Muscle of arm (tissue), 14 donors: ENCODE data around the gene ADAMTS20. TPM values are rescaled to one million over a fixed set of nuclear protein-coding genes. Genes with fewer than 3 reads are reported as not detected.
"Not testable (repeated sequence)": the region's sequence is repeated elsewhere in the genome, so short reads cannot be mapped to it uniquely, and the experiment has no call there.

Experiments
- DNase-seq: peaks from one replicate; pipeline ENCODE4 v3.0.0-alpha.2; 2013
- long read RNA-seq, 11 donors: transcript quantifications; one replicate each; lab custom pipeline, GENCODE V29; 2026
- polyA plus RNA-seq, 12 donors: library from polyadenylated mRNA; unstranded; fragments of 120-200 nt; gene quantifications; one replicate each; pipeline ENCODE4 v1.2.1, GENCODE V29; 2013; ENCODE audit not compliant: insufficient read length in 12 of 12

Gene ADAMTS20
- under 1 TPM in 10 of 12 donors, not detected in 2; 0.05 to 0.34 (median 0.15) TPM for polyA plus RNA-seq
- long read RNA-seq, donor 1: 0 reads
- long read RNA-seq, donor 2: 0 reads
- long read RNA-seq, donor 3: 0 reads
- long read RNA-seq, donor 4: 0 reads
- long read RNA-seq, donor 5: 0 reads
- long read RNA-seq, donor 6: 0 reads
- long read RNA-seq, donor 7: 0 reads
- long read RNA-seq, donor 8: 0 reads
- long read RNA-seq, donor 9: 0 reads
- long read RNA-seq, donor 10: 0 reads
- long read RNA-seq, donor 11: 0 reads

- peak; percentile 17 for DNase-seq
Observed at GRCh38 chr12:43551971-43552559, at the start of gene ADAMTS20. Gene ADAMTS20, minus strand, starts transcription at chr12:43552203. Its CDS starts 282 bp downstream, at chr12:43551921.

- DNase-seq: no peak
Observed at GRCh38 chr12:43599708-43600107, 47.7 kb upstream of the ADAMTS20 start.

DNA sequence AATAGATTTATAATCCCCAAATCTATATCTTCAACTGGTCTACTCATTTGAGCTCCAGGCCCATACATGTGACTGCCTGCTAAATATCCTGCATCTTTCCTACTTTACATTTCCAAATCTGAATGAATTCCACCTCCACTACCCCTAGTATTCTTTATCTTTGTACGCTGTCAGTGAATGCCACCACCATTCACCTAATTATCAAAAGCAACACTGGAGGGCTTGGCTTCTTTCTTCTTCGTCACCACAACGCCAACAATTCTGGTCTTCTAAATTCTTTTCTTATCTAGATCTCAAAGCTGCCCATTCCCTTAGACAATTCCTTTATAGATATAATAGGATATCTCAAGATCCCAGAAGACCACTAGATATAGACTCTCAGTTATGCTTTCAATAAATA, 47.1 kb upstream of the ADAMTS20 start:
- no peak for DNase-seq

DNA sequence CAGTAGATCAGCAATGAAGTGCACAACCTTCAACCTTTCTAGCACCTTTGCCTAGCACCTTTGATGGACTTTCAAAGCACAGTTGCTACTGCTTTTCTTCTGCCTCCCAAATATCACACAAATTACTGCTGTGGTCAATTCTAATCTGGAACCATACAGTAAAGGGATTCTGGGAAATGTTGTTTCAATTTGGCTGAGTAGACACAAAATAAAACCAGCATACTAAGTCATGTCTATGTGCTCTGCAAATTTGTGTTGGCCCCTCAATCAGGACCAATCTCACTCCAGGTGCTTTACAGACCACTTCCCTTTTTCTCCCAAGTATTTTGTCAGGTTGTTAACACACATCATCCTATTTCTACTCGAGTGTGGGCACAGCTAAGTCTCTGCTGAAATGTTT, 38.3 kb upstream of the ADAMTS20 start:
- DNase-seq: no peak

- no peak for DNase-seq
Observed at GRCh38 chr12:43586646-43587245, 34.7 kb upstream of the ADAMTS20 start.

- no peak for DNase-seq
Observed at GRCh38 chr12:43585676-43586075, 33.7 kb upstream of the ADAMTS20 start.

DNA sequence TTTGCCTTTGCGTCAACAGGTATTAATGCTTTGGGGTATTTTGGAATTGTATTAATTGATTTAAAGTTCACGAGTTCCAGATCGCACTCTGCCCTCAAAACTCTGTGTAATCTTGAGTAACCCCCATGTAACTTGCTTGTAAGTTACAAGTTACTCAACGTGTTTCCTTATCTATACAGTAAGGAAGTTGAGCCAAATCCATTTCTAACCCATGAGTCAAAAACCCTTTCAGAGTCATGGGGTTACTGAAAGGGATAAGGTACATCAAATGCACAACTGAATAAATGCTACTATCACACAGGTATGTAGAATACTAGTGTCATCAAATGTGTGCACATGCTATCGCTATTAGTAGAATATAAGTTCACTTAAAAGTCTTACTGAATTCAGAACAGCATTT, 28.6 kb upstream of the ADAMTS20 start:
- no peak for DNase-seq

DNA sequence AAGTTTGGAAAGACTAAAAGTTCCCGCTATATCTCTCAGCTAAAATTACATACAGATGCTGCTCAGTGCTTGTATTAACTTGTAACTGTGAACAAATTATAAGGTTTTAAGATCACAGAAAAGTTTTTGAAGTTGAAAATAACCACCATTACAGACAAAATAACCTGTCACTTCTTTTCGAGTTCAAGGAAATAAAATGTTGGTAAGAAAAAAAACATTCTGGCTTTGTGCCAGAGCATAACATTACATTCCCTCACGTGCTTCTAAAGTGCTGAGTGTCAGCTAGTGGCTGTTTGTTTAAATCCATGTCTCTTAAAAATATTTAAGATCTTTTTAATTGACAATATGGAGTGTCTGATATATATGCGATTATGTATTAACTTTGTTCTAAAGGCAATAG, 27.2 kb upstream of the ADAMTS20 start:
- no peak for DNase-seq

DNA sequence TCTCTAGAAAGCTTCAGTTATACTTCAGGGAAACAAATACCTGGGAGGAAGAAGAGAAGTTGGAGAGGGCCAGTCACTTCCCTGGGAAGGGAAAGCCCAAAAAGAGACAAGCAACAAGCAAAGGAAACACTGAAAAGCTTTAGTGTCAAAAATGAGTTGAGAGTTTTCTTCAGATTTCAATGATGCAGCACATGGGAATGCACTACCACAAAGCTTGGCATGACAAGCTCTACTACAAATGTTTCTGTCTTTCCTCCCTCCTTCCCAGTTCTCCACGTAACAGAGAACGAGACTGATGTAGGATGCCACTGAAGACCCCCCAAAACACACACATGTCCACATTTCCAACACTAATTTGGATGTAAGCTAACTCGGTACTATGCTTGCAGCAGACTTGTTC, 26.8 kb upstream of the ADAMTS20 start:
- no peak for DNase-seq

DNA sequence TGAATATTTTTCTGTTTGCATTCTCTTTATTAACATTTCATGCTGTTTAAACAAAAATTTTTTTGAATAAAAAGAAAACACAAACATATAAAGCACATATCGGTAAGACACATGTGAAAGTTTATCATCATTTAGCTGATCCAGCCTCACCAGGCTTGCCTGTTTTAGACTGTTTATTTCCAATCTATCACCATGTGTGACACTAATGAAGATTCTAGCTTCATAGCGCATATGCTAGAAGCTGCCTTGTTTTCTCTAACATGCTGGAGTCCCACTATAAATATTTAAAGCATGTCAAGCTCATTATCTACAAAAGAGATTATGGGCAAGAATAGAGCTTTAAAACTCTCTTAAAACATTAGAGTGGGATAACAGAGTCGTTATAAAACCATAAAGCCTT, 25.4 kb upstream of the ADAMTS20 start:
- no peak for DNase-seq

- no peak for DNase-seq
Observed at GRCh38 chr12:43576162-43576561, 24.2 kb upstream of the ADAMTS20 start.

DNA sequence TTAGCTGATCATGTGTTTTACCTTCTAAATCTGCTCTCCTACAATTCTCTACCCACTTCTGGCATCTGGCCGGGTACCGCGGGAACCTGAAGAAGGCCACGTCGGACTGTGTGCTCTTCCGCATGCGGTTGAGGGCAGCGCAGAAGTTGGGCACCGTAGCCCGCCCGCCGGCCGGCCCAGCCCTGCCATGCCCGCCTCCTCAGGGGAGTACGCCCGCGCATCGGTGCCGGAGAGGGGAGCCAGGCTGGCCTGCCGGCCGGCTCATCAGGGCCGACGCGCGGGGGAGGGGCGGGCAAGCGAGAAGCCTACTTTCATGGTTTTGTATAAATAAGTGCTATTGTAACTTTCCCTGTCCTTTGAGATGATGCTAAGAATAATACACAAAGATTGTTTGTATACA, 19.9 kb upstream of the ADAMTS20 start:
- no peak for DNase-seq

DNA sequence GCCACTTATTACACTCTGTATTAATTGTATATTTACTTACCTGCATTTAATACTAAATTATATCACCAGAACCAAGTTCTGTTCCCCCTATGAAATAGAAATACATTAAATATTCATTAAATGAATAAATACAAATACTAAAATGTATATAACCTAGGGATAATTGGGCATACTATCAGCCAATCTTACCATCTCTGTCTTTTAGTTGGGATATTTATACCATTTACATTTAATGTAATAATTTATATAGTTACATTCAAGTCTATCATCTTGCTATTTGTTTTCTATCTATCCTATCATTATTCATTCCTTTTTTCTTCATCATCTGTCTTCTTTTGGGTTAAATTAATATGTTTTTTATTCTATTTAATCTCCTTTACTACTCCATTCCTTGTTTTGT, 4.1 kb upstream of the ADAMTS20 start:
- no peak for DNase-seq

DNA sequence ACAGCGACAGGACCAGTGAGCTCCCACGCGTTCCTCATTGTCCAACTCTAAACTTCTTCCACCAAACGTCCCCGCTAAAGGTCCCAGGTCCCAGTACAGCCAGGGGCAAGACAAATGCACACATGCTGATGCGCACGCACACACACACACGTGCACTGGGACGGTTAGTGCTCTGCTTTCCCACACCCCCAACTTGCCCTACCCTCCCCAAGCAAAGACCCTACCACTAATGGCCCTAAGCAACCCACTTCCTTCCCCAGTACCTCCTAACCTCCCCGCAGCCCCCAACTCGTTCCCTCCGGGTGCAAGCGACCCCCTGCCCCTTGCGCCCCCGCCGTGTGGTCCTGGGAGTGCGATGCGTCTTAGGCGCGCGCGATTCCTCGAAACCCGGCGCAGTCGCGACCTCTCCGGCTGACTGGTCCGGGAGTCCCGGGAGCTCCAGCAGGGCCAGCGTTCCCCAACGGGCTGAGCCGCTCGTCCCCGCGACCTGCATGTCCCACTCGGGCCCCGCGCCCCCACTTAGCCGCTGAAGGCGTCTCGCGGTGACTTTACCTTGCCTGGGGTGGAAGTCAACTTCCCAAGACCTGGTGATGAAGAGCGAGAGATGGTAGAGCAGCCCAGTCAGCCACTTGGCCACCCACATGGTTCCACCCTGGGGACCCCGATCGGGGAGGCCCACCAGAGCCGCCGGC, 578 bp downstream of the ADAMTS20 start:
- no peak for DNase-seq

DNA sequence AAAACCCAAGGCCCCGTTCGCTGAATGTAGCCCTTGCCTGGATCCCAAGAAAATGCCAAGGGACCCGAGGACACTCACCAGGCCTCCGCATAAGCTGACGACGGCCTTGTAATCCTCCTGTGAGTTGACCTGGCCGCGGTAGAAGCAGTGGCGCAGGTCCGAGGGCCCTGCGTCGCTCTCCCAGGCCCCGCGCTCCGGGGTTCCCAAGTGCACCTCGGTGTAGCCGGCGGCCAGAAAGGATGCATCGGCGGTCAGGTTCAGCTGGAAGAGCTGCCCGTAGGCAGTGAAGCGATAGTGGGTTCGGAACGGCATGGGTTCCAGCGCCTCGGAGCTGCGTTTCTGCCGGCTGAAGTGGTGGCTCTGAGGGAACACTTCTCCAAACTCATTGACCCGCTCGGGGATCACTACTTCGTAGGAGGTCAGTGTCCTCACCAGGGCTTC, 1.2 kb downstream of the ADAMTS20 start:
- DNase-seq: no peak

- no peak for DNase-seq
Observed at GRCh38 chr12:43544703-43545102, 7.3 kb downstream of the ADAMTS20 start.

DNA sequence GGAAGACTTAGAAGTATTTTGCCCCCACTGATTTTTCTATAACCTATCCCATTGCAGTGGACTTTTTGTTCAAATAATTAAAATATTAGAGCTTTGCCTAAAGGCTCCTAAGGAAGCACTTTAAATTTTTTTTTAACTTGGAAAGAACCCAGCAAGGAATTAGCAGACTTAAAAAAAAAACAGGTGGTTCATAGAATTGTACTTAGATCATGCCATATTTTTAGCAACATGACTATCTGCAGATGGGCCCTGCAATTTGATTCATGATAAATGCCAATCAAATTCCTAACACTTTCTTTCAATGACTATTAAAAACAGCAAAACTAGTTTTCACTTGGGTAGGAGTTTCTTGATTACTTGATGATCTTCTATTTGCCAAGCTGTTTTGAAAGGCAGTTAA, 11.5 kb downstream of the ADAMTS20 start:
- DNase-seq: no peak

DNA sequence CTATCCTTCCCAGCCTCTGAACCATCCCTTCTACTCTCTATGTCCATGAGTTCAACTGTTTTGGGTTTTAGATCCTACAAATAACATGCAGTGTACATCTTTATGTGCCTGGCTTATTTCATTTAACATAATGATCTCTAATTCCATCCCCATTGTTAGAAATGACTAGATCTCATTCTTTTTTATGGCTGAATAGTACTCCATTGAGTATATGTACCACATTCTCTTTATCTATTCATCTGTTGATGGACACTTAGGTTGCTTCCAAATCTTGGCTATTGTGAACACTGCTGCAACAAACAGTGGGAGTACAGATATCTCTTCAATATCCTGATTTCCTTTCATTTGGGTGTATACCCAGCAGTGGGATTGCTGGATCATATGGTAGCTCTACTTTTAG, 14.3 kb downstream of the ADAMTS20 start:
- DNase-seq: not testable (repeated sequence)

DNA sequence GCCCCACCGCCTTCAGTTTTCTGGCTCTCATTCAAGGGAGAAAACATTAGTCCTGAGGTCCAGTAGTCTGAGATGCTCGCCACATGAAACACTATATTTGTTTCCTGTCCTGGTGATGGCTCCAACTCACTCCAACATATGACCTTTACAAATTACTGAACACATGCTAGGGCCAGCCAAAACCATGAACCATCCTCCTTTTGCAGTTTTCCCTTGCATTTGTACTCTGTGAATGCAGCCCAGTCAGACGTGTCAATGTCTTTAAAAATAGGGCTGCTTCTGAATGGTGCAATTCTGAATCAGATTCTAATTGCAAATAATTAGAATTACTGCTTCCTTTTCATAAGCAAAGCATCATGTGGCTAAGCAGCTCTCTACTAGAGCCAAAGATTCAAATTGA, 36.0 kb downstream of the ADAMTS20 start:
- no peak for DNase-seq

DNA sequence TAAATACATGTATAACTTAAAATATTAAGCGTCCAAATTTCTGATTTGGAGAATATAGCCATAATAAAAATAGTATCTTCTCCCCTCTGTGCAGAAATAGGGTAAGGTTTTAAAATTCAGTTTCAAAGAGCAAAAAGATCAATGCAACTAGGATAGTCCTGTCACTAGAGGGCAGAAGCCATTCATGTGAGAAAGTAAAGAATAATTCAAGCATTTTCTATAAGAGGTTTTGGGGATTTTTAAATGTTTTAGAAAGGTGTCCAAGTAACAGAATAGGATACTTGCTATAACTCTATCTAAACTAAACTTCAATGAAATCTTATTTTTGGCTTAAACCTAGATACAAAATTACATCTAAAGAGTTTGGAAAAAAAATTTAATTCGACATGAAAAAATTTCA, 50.3 kb downstream of the ADAMTS20 start:
- DNase-seq: peak; percentile 2

DNA sequence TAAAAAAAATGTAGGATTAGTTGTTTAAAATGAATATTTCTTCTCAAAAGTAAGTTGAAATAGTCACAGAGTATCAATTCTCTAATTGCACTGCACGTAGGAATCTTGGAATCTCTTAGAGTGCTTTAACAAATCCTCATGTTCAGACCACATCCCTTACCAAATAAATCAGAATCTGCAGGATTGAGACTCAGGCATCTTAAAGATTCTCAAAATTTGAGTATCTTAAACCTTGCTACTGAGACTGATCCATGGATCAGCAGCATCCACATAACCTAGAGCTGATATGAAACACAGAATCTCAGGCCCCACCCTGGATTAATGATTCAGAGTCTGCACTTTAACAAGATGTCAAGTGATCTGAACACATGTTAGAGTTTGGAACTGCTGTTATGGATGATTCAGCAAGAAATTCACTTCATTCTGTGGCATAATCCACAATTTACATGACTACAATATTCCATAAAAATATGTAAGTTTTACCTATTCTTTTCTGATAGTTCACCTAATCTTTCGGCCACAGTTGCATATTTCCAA, 58.7 kb downstream of the ADAMTS20 start:
- no peak for DNase-seq

DNA sequence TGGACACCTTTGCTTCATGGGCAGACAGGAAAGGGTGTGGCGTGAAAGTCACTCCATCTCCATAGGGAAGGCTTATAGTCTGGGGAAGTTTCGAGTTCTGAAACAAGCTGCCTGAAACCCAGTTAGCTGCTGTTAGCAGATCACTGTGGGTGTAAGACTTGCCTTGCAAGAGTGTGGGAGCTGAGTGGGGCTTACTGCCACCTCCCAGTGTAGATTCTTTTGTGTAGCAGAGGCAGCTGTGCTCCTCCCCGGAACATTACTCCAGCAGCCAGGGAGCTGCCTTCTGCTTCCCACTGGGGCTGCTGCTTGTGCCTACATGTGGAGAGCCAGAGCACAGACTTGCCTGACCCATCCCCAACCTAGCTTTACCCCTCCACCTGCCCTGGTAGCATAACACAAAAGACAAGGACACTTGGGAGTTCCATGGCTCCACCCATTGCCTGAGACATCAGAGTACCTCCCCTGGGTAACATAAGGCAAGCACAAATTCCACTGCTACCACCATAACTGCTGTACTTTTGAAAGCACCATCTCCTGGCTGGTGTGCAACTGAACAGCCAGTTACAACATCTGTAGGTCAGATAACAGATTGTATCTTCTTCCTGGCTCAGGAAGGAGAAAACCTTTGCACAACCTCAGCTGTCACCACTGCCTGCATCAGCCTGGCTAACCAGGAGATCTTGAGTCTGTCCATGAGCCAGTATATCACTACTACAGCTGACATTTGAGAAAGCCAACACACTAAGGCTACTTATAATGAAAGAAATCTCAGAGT, 69.5 kb downstream of the ADAMTS20 start:
- DNase-seq: no peak
